ENCODE results near the gene CES2.

DNA sequence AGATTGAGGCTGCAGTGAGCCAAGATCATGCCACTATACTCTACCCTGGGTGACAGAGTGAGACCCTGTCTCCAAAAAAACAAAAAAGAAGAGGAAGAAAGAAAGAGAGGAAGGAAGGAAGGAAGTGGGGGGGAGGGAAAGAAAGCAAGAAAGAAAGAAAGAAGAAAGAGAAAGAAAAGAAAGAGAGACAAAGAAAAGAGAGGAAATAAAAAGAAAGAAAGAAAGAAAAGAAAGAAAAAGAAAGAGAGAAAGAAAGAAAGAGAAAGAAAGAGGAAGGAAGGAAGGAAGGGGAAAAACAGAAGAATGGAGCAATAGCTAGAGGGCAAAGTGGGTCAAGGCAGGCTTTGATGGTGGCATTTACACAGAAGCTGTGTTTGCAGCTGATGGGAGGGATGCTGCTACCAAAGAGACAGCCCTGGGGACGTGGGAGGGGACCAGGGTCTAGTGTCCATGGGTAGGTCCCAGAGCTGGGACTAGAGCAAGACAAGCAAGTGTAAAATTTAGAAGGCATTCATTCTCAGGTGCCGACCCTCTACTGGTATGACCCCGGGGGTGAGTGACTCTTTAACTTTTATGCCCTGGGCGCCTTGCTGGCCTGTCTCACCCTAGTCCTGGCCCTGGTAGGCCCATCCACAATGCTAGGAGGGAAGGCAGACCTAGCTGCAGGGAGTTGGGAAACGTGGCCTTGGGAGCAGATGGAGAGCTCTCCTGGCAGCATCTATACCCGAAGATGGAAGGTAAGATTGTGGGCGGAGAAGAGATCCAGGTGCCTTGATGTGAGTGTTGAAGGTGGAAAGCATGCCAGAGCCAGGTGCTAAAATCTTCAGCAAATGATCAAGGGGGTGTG lies 23.8 kb downstream of the CES2 start:
- TF ChIP-seq POLR2A (IDR thresholded peaks at IDR 0.05) = no peak
- no peak for TF ChIP-seq CTCF (IDR thresholded peaks at IDR 0.05 in 8 of 11, conservative IDR thresholded peaks at IDR 0.05 in 3 of 11)
- no peak for TF ChIP-seq POLR2AphosphoS5 (IDR thresholded peaks at IDR 0.05)
